Panc1 (cell line): ENCODE data around the gene LMNB1. TPM values are rescaled to one million over a fixed set of nuclear protein-coding genes. Genes with fewer than 3 reads are reported as not detected.

Source experiments
- ATAC-seq: fragments of 200-7000 bp; cut with Tn5 transposase; 2 replicates; pipeline ENCODE4 v1.9.1; 2020; ENCODE audit warnings: mild to moderate bottlenecking, moderate library complexity
- BruUV-seq: library from RNA; stranded (reverse); fragments of 400-500 nt; replicated peaks from 2 replicates; lab custom pipeline; 2021; lab: Mats Ljungman, UMichigan
- CTCF ChIA-PET: fragments of 300-600 bp; sonication (Branson Sonifier 250); formaldehyde crosslinking; loops from one replicate; lab custom pipeline; 2022; ENCODE audit warnings: antibody characterized with exemption; lab: Charles Lee
- POLR2A ChIA-PET: fragments of 300-600 bp; sonication (Branson Sonifier 250); formaldehyde crosslinking; loops from one replicate; lab custom pipeline; 2022; ENCODE audit warnings: antibody characterized with exemption; lab: Charles Lee
- DNase-seq: peaks from one replicate; pipeline ENCODE4 v3.0.0-alpha.2; 2010; ENCODE audit warnings: low read depth, low spot score
- H3K27ac ChIP-seq: 2 replicates; pipeline ENCODE4 v1.5.1; 2011; ENCODE audit warnings: mild to moderate bottlenecking, low read length, inconsistent platforms
- H3K27me3 ChIP-seq: fragments of 200-500 bp; sonication (Bioruptor generic); 2 replicates; pipeline ENCODE4 v1.6.0; 2014; ENCODE audit warnings: low read length, inconsistent platforms; ENCODE audit not compliant: control insufficient read depth, insufficient read depth
- H3K36me3 ChIP-seq: fragments of 200-500 bp; sonication (Bioruptor generic); 2 replicates; pipeline ENCODE4 v1.5.1; 2014; ENCODE audit warnings: inconsistent platforms, mild to moderate bottlenecking, low read length, moderate library complexity; ENCODE audit not compliant: control insufficient read depth, insufficient read depth
- H3K4me1 ChIP-seq: 2 replicates; pipeline ENCODE4 v1.5.1; 2011; ENCODE audit warnings: inconsistent platforms, mild to moderate bottlenecking, low read length, moderate library complexity; ENCODE audit not compliant: control insufficient read depth, insufficient read depth
- H3K4me3 ChIP-seq, 2 experiments: 2 replicates each; pipeline ENCODE4 v1.5.1; 2011 to 2012; ENCODE audit warnings: low read depth in 2 of 2, low read length in 2 of 2, mild to moderate bottlenecking in 2 of 2, inconsistent platforms in 1 of 2, moderate library complexity in 1 of 2
- H3K9me3 ChIP-seq: fragments of 200-500 bp; sonication (Bioruptor generic); 2 replicates; pipeline ENCODE4 v1.5.1; 2014; ENCODE audit warnings: low read depth, mild to moderate bottlenecking, inconsistent platforms, low read length, moderate library complexity; ENCODE audit not compliant: control insufficient read depth, insufficient read depth
- POLR2AphosphoS5 ChIP-seq: IDR thresholded peaks from 2 replicates; pipeline ENCODE4 v1.6.1; 2012; ENCODE audit warnings: mild to moderate bottlenecking, low read depth, low read length, moderate library complexity
- SIN3A ChIP-seq: IDR thresholded peaks from 2 replicates; pipeline ENCODE4 v1.6.1; 2012; ENCODE audit warnings: low read depth, mild to moderate bottlenecking, low read length, moderate library complexity, borderline replicate concordance; ENCODE audit not compliant: insufficient read depth
- TCF7L2 ChIP-seq: IDR thresholded peaks from 2 replicates; pipeline ENCODE4 v1.6.1; 2011; ENCODE audit warnings: mild to moderate bottlenecking, low read depth, low read length, inconsistent platforms
- in situ Hi-C: cut with HindIII; loops from 2 replicates; pipeline ENCODE4 v1.10.0; 2016; ENCODE audit warnings: low sequenced_read_pairs, low pct_unique_long_range_greater_than_20kb
- intact Hi-C: fragments of 100-400 bp; cut with micrococcal nuclease; formaldehyde crosslinking; loops from one replicate; pipeline ENCODE4 v1.10.0; 2022; ENCODE audit not compliant: unreplicated experiment
- total RNA-seq: library from RNA; stranded (reverse); gene quantifications from one replicate; pipeline ENCODE4 v1.2.1, GENCODE V29; 2021; ENCODE audit not compliant: unreplicated experiment
- TF ChIP-seq, protein P1 (sequence below): fragments of 450-650 bp; IDR thresholded peaks from 2 replicates; pipeline ENCODE4 v1.5.1; 2017; ENCODE audit warnings: mild to moderate bottlenecking
- TF ChIP-seq, protein P2 (sequence below), 2 experiments: IDR thresholded peaks; 2 replicates each; pipeline ENCODE4 v1.6.1; 2011 to 2012; ENCODE audit warnings: low read depth in 2 of 2, control low read depth in 1 of 2, low read length in 1 of 2, mild to moderate bottlenecking in 1 of 2, moderate library complexity in 1 of 2; ENCODE audit not compliant: insufficient read depth in 1 of 2

LMNB1 gene
- total RNA-seq, 1 experiment from 2014 or later: 122 TPM

GRCh38 chr5:126745259-126745992 lies 31.5 kb upstream of the LMNB1 start:
- DNase-seq (no peak), ATAC-seq (peak; percentile 76)
- H3K27ac ChIP-seq: peak overlapping the region; percentile 17; the same call in 1 of the 2 replicates
- TF ChIP-seq POLR2AphosphoS5 (no peak), SIN3A (no peak), TCF7L2 (no peak)
- TF ChIP-seq, protein P1, sequence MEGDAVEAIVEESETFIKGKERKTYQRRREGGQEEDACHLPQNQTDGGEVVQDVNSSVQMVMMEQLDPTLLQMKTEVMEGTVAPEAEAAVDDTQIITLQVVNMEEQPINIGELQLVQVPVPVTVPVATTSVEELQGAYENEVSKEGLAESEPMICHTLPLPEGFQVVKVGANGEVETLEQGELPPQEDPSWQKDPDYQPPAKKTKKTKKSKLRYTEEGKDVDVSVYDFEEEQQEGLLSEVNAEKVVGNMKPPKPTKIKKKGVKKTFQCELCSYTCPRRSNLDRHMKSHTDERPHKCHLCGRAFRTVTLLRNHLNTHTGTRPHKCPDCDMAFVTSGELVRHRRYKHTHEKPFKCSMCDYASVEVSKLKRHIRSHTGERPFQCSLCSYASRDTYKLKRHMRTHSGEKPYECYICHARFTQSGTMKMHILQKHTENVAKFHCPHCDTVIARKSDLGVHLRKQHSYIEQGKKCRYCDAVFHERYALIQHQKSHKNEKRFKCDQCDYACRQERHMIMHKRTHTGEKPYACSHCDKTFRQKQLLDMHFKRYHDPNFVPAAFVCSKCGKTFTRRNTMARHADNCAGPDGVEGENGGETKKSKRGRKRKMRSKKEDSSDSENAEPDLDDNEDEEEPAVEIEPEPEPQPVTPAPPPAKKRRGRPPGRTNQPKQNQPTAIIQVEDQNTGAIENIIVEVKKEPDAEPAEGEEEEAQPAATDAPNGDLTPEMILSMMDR: no peak
- TF ChIP-seq, protein P2, sequence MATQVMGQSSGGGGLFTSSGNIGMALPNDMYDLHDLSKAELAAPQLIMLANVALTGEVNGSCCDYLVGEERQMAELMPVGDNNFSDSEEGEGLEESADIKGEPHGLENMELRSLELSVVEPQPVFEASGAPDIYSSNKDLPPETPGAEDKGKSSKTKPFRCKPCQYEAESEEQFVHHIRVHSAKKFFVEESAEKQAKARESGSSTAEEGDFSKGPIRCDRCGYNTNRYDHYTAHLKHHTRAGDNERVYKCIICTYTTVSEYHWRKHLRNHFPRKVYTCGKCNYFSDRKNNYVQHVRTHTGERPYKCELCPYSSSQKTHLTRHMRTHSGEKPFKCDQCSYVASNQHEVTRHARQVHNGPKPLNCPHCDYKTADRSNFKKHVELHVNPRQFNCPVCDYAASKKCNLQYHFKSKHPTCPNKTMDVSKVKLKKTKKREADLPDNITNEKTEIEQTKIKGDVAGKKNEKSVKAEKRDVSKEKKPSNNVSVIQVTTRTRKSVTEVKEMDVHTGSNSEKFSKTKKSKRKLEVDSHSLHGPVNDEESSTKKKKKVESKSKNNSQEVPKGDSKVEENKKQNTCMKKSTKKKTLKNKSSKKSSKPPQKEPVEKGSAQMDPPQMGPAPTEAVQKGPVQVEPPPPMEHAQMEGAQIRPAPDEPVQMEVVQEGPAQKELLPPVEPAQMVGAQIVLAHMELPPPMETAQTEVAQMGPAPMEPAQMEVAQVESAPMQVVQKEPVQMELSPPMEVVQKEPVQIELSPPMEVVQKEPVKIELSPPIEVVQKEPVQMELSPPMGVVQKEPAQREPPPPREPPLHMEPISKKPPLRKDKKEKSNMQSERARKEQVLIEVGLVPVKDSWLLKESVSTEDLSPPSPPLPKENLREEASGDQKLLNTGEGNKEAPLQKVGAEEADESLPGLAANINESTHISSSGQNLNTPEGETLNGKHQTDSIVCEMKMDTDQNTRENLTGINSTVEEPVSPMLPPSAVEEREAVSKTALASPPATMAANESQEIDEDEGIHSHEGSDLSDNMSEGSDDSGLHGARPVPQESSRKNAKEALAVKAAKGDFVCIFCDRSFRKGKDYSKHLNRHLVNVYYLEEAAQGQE (IDR thresholded peaks at IDR 0.05; ENCODE audit: insufficient read depth in 1 of 2, low read depth in 2 of 2, low read length in 1 of 2): no peak
- H3K36me3 ChIP-seq: no peaks in the 10 kb centered on the region
- in situ Hi-C loops: no loop called here
- BruUV-seq: no TSS peak
- intact Hi-C loops: no loop called here
- ChIA-PET POLR2A (no interaction called here), CTCF (no interaction called here)
- no peaks in the 10 kb centered on the region for H3K9me3 ChIP-seq
- peaks cover 24% of the 10 kb centered on the region for H3K4me1 ChIP-seq
- H3K4me3 ChIP-seq: no peak overlapping the region
- H3K27me3 ChIP-seq: no peaks in the 10 kb centered on the region

DNA sequence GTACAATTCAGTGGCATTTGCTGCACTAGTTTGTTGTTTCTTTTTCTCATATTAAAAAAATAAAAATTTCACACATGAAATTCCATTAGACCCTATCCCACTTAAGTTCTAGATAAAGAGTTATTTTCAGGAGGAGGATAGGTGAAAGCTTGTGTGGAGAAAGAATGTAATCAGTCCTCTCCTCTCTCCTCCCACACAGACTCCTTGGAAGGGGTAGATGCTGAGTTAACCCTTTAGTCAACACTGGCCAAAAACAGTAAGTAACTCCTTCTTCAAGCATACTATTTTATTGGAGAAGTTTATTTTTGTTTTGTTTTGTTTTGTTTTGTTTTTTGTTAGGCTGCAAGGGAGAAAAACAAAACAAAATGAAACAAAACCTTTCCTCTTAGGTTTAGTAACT lies 30.6 kb upstream of the LMNB1 start:
- no peak overlapping the region for H3K4me3 ChIP-seq
- H3K36me3 ChIP-seq: no peaks in the 10 kb centered on the region
- BruUV-seq: no TSS peak
- TF ChIP-seq, protein P1: no peak
- TF ChIP-seq TCF7L2: no peak
- TF ChIP-seq POLR2AphosphoS5: no peak
- TF ChIP-seq, protein P2 (IDR thresholded peaks at IDR 0.05; ENCODE audit: insufficient read depth in 1 of 2, low read depth in 2 of 2, low read length in 1 of 2): no peak
- TF ChIP-seq SIN3A: no peak
- in situ Hi-C loops (no loop called here), intact Hi-C loops (no loop called here)
- peaks cover 24% of the 10 kb centered on the region for H3K4me1 ChIP-seq
- ATAC-seq (no peak), DNase-seq (no peak)
- H3K9me3 ChIP-seq: no peaks in the 10 kb centered on the region
- no peak overlapping the region; the same call in 1 of the 2 replicates for H3K27ac ChIP-seq
- ChIA-PET CTCF (no interaction called here), POLR2A (interaction anchor here (0.5 to 0.6 kb wide), 2 partner anchors 39 to 43 kb away, joined by 4 to 9 read pairs; no protein-coding TSS in a partner anchor)
- no peaks in the 10 kb centered on the region for H3K27me3 ChIP-seq
